Natural killer cell treated with Interleukin-12 subunit alpha and Interleukin-12 subunit beta and Interleukin-15 and Interleukin-18, amount 100 ng/mL, for 72 hours (primary cell): Measurements from ENCODE around the gene PPP1R14B. TPM values are rescaled to one million over a fixed set of nuclear protein-coding genes. Genes with fewer than 3 reads are reported as not detected.

Experiments used
- ATAC-seq, 2 donors: fragments of 150-1000 bp; cut with Tn5 transposase in 1 of 2; sonication (Bioruptor Pico), chemical (Tn5 transposase) in 1 of 2; 2 replicates each; pipeline ENCODE4 v1.10.0; 2021
- DNase-seq: peaks from one replicate; pipeline ENCODE4 v3.0.0; 2022; ENCODE audit warnings: low spot score
- H3K27ac Mint-ChIP-seq, 2 donors: 1 replicate in 1 of 2; 2 replicates in 1 of 2; pipeline ENCODE4 v1.8.0; 2022; ENCODE audit warnings: mixed read lengths in 2 of 2, mild to moderate bottlenecking in 1 of 2, moderate library complexity in 1 of 2
- H3K27me3 Mint-ChIP-seq, 2 donors: 1 replicate in 1 of 2; 2 replicates in 1 of 2; pipeline ENCODE4 v1.8.0; 2022; ENCODE audit warnings: mixed read lengths in 2 of 2
- H3K36me3 Mint-ChIP-seq: one replicate; pipeline ENCODE4 v1.8.0; 2022; ENCODE audit warnings: mixed read lengths
- H3K4me1 Mint-ChIP-seq, 2 donors: 1 replicate in 1 of 2; 2 replicates in 1 of 2; pipeline ENCODE4 v1.8.0; 2022; ENCODE audit warnings: low read depth in 2 of 2, mixed read lengths in 2 of 2, mild to moderate bottlenecking in 1 of 2
- H3K4me3 Mint-ChIP-seq: one replicate; pipeline ENCODE4 v1.8.0; 2022; ENCODE audit warnings: mixed read lengths
- H3K9me3 Mint-ChIP-seq: 2 replicates; pipeline ENCODE4 v1.8.0; 2022; ENCODE audit warnings: mixed read lengths
- total RNA-seq, 2 donors: library from RNA; stranded (reverse); gene quantifications; one replicate each; pipeline ENCODE4 v1.2.3, GENCODE V29; 2022

The PPP1R14B gene
- total RNA-seq, 2 donors from 2014 or later = 130 to 236 TPM

- Mint-ChIP-seq H3K27me3 (no peaks in the 10 kb centered on the region), H3K27ac (no peak overlapping the region), H3K9me3 (no peaks in the 10 kb centered on the region), H3K4me1 (peaks cover 10 to 13% of the 10 kb centered on the region in 2 donors), H3K4me3 (no peak overlapping the region), H3K36me3 (peaks cover 6% of the 10 kb centered on the region)
- no peak for DNase-seq
- ATAC-seq = no peak
These were observed 26.5 kb downstream of the PPP1R14B start for GRCh38 chr11:64220271-64220670.

GRCh38 chr11:64219755-64220154, 27.0 kb downstream of the PPP1R14B start:
- no peak for ATAC-seq
- Mint-ChIP-seq H3K27me3 (no peaks in the 10 kb centered on the region), H3K27ac (no peak overlapping the region)

GRCh38 chr11:64219354-64219684, 27.4 kb downstream of the PPP1R14B start:
- H3K9me3 Mint-ChIP-seq = no peaks in the 10 kb centered on the region
- no peak for DNase-seq
- H3K4me3 Mint-ChIP-seq = no peak overlapping the region
- no peak overlapping the region for H3K27ac Mint-ChIP-seq
- peaks cover 12 to 16% of the 10 kb centered on the region in 2 donors for H3K4me1 Mint-ChIP-seq
- H3K36me3 Mint-ChIP-seq = peaks cover 10% of the 10 kb centered on the region
- no peak for ATAC-seq
- no peaks in the 10 kb centered on the region for H3K27me3 Mint-ChIP-seq

More at GRCh38 chr11:64219755-64220154, 27.0 kb downstream of the PPP1R14B start:
- DNase-seq = no peak
- Mint-ChIP-seq H3K4me1 (peaks cover 12 to 16% of the 10 kb centered on the region in 2 donors), H3K9me3 (no peaks in the 10 kb centered on the region), H3K4me3 (no peak overlapping the region), H3K36me3 (peaks cover 10% of the 10 kb centered on the region)

GRCh38 chr11:64218628-64219353, 28.0 kb downstream of the PPP1R14B start:
- H3K36me3 Mint-ChIP-seq = peaks cover 10% of the 10 kb centered on the region
- no peak overlapping the region for H3K4me3 Mint-ChIP-seq
- H3K27me3 Mint-ChIP-seq = no peaks in the 10 kb centered on the region
- ATAC-seq = no peak
- no peaks in the 10 kb centered on the region for H3K9me3 Mint-ChIP-seq
- DNase-seq = no peak
- H3K27ac Mint-ChIP-seq = peak overlapping the region; percentile 11 to 78
- H3K4me1 Mint-ChIP-seq = peaks cover 12 to 18% of the 10 kb centered on the region in 2 donors

GRCh38 chr11:64216879-64217278, 29.9 kb downstream of the PPP1R14B start:
- DNase-seq (no peak), ATAC-seq (no peak)
- H3K27ac Mint-ChIP-seq = no peak overlapping the region

GRCh38 chr11:64211181-64211872, 35.4 kb downstream of the PPP1R14B start:
- peaks cover 14% of the 10 kb centered on the region for H3K36me3 Mint-ChIP-seq
- ATAC-seq (no peak), DNase-seq (no peak)
- no peaks in the 10 kb centered on the region for H3K27me3 Mint-ChIP-seq
- H3K9me3 Mint-ChIP-seq = no peaks in the 10 kb centered on the region
- H3K4me3 Mint-ChIP-seq = no peak overlapping the region
- H3K27ac Mint-ChIP-seq = peak overlapping the region; percentile 13 to 68
- peaks cover 27 to 41% of the 10 kb centered on the region in 2 donors for H3K4me1 Mint-ChIP-seq

More at GRCh38 chr11:64216879-64217278, 29.9 kb downstream of the PPP1R14B start:
- Mint-ChIP-seq H3K9me3 (no peaks in the 10 kb centered on the region), H3K36me3 (peaks cover 18% of the 10 kb centered on the region), H3K4me1 (peaks cover 18 to 31% of the 10 kb centered on the region in 2 donors), H3K27me3 (no peaks in the 10 kb centered on the region), H3K4me3 (no peak overlapping the region)

GRCh38 chr11:64210301-64211020, 36.3 kb downstream of the PPP1R14B start:
- Mint-ChIP-seq H3K4me1 (peaks cover 27 to 49% of the 10 kb centered on the region in 2 donors), H3K4me3 (no peak overlapping the region), H3K27me3 (no peaks in the 10 kb centered on the region), H3K9me3 (no peaks in the 10 kb centered on the region), H3K27ac (peak overlapping the region in 1 of 2 donors; percentile 97), H3K36me3 (peaks cover 14% of the 10 kb centered on the region)
- ATAC-seq = no peak
- DNase-seq = no peak

- Mint-ChIP-seq H3K9me3 (no peaks in the 10 kb centered on the region), H3K36me3 (peaks cover 11% of the 10 kb centered on the region), H3K27me3 (no peaks in the 10 kb centered on the region), H3K27ac (peak overlapping the region; percentile 95 to 97), H3K4me3 (peak overlapping the region; percentile 90), H3K4me1 (peaks cover 25 to 49% of the 10 kb centered on the region in 2 donors)
- ATAC-seq (no peak), DNase-seq (no peak)
These were observed 37.2 kb downstream of the PPP1R14B start for GRCh38 chr11:64209563-64209843.

- ATAC-seq (no peak), DNase-seq (no peak)
- Mint-ChIP-seq H3K27ac (peak overlapping the region; percentile 95 to 97), H3K9me3 (no peaks in the 10 kb centered on the region), H3K4me3 (peak overlapping the region; percentile 90), H3K27me3 (no peaks in the 10 kb centered on the region), H3K4me1 (peaks cover 30 to 53% of the 10 kb centered on the region in 2 donors), H3K36me3 (peaks cover 16% of the 10 kb centered on the region)
These were observed 37.8 kb downstream of the PPP1R14B start for GRCh38 chr11:64208796-64209562.

- no peak for DNase-seq
- Mint-ChIP-seq H3K4me1 (peaks cover 32 to 53% of the 10 kb centered on the region in 2 donors), H3K4me3 (peak overlapping the region; percentile 90), H3K27ac (peak overlapping the region; percentile 95 to 97), H3K36me3 (peaks cover 22% of the 10 kb centered on the region), H3K9me3 (no peaks in the 10 kb centered on the region), H3K27me3 (no peaks in the 10 kb centered on the region)
- ATAC-seq = peak in 1 of 2 donors; percentile 0
These were observed 38.5 kb downstream of the PPP1R14B start for GRCh38 chr11:64208086-64208795.

- no peaks in the 10 kb centered on the region for H3K27me3 Mint-ChIP-seq
- H3K4me1 Mint-ChIP-seq = peaks cover 31 to 47% of the 10 kb centered on the region in 2 donors
- no peaks in the 10 kb centered on the region for H3K9me3 Mint-ChIP-seq
- DNase-seq = peak; percentile 93
- peaks cover 28% of the 10 kb centered on the region for H3K36me3 Mint-ChIP-seq
- peak overlapping the region; percentile 90 for H3K4me3 Mint-ChIP-seq
- peak overlapping the region; percentile 95 to 97 for H3K27ac Mint-ChIP-seq
- peak; percentile 89 to 92 for ATAC-seq
These were observed 39.3 kb downstream of the PPP1R14B start for GRCh38 chr11:64207256-64208085.

- peak; percentile 57 to 67 for ATAC-seq
- Mint-ChIP-seq H3K4me1 (peaks cover 27 to 41% of the 10 kb centered on the region in 2 donors), H3K27ac (peak within 1 kb of the TSS; percentile 95 to 97), H3K27me3 (no peaks in the 10 kb centered on the region), H3K36me3 (peaks cover 25% of the 10 kb centered on the region), H3K4me3 (peak within 1 kb of the TSS; percentile 90), H3K9me3 (no peaks in the 10 kb centered on the region)
- DNase-seq = peak; percentile 84
These were observed 40.1 kb downstream of the PPP1R14B start, which contains the start of gene FERMT3 for GRCh38 chr11:64206457-64207255. Gene FERMT3, plus strand, starts transcription at chr11:64206721. Its CDS starts 644 bp downstream, at chr11:64207365.
